ENCODE measurements around the gene LKAAEAR1. TPM values are rescaled to one million over a fixed set of nuclear protein-coding genes. Genes with fewer than 3 reads are reported as not detected.

The LKAAEAR1 gene
- total and polyA plus RNA-seq, 12 donors: 0.12 TPM; not detected in 11

- no peak for DNase-seq
- intact Hi-C loops (cut with DNase I): loop anchor here in 2 of 10 donors (5.0 kb wide), 1 partner anchor 33 kb away; the partner anchor contains the start of genes LKAAEAR1 (in 2 of the 2) and OPRL1 (in 2 of the 2)
- 73 to 77% methylated on average over 14 of the region's 14 CpGs for WGBS, 2 donors
Measured at GRCh38 chr20:64115171-64115911, 31.1 kb upstream of the LKAAEAR1 start.

GRCh38 chr20:64114356-64114971 lies 30.3 kb upstream of the LKAAEAR1 start:
- DNase-seq (no peak), ATAC-seq (no peak)
- no peak for TF ChIP-seq CTCF (IDR thresholded peaks at IDR 0.05)
- intact Hi-C loops (cut with DNase I): no loop called here
- Histone ChIP-seq H3K27me3 (peaks cover 0 to 5% (median 0%) of the 10 kb centered on the region in 7 donors), H3K9me3 (no peaks in the 10 kb centered on the region), H3K27ac (no peak overlapping the region), H3K36me3 (no peaks in the 10 kb centered on the region), H3K4me1 (no peaks in the 10 kb centered on the region), H3K4me3 (no peak overlapping the region)
- 78 to 79% methylated on average over 14 of the region's 14 CpGs for WGBS, 2 donors

More at GRCh38 chr20:64115171-64115911, 31.1 kb upstream of the LKAAEAR1 start:
- H3K36me3 ChIP-seq: no peaks in the 10 kb centered on the region
- no peak overlapping the region for H3K27ac ChIP-seq
- H3K4me3 ChIP-seq: no peak overlapping the region
- no peak for ATAC-seq
- H3K4me1 ChIP-seq: peaks cover 0 to 6% (median 0%) of the 10 kb centered on the region in 9 donors
- no peaks in the 10 kb centered on the region for H3K9me3 ChIP-seq
- TF ChIP-seq CTCF (IDR thresholded peaks at IDR 0.05): no peak
- H3K27me3 ChIP-seq: peaks cover 0 to 3% (median 0%) of the 10 kb centered on the region in 7 donors

- ATAC-seq: no peak
Measured at GRCh38 chr20:64113796-64114355, 29.7 kb upstream of the LKAAEAR1 start.

More at GRCh38 chr20:64113796-64114355, 29.7 kb upstream of the LKAAEAR1 start:
- H3K4me3 ChIP-seq: no peak overlapping the region
- H3K9me3 ChIP-seq: no peaks in the 10 kb centered on the region
- no peak for DNase-seq
- H3K36me3 ChIP-seq: no peaks in the 10 kb centered on the region
- no peak overlapping the region for H3K27ac ChIP-seq
- intact Hi-C loops (cut with DNase I): no loop called here
- H3K4me1 ChIP-seq: no peaks in the 10 kb centered on the region
- H3K27me3 ChIP-seq: peaks cover 0 to 5% (median 0%) of the 10 kb centered on the region in 7 donors
- TF ChIP-seq CTCF (IDR thresholded peaks at IDR 0.05): no peak
- 80 to 81% methylated on average over 13 of the region's 13 CpGs for WGBS, 2 donors

Data from heart right ventricle (tissue), 16 donors.